AG10803 (cell line): ENCODE measurements around the gene PIAS3.
A peak's percentile ranks its signal among the peaks of the same experiment; 100 is the strongest.

Experiments used
- DNase-seq: peaks from one replicate; pipeline ENCODE4 v3.0.0; 2010; ENCODE audit warnings: low read depth
- H3K4me3 ChIP-seq: 2 replicates; pipeline ENCODE4 v1.5.1; 2011; ENCODE audit warnings: mild to moderate bottlenecking, low read length, control low read depth
- CTCF ChIP-seq: conservative IDR thresholded peaks from 2 replicates; pipeline ENCODE4 v1.5.1; 2011; ENCODE audit warnings: mild to moderate bottlenecking, low read length, control low read depth, inconsistent platforms

The PIAS3 gene

GRCh38 chr1:145858901-145859490 lies at the start of gene PIAS3:
Gene PIAS3 (minus strand): TSS chr1:145859081. CDS start chr1:145858990, 91 bp downstream.
- H3K4me3 ChIP-seq = peak within 1 kb of the TSS; percentile 96
- no peak for TF ChIP-seq CTCF
- DNase-seq = peak; percentile 95

- H3K4me3 ChIP-seq = no peak overlapping the region
- TF ChIP-seq CTCF = no peak
- DNase-seq = peak; percentile 14
Measured at GRCh38 chr1:145908653-145909052, 49.8 kb upstream of the PIAS3 start.

- TF ChIP-seq CTCF = no peak
- DNase-seq = peak; percentile 9
- no peak overlapping the region for H3K4me3 ChIP-seq
Measured at GRCh38 chr1:145906954-145907753, 48.3 kb upstream of the PIAS3 start.

- peak; percentile 1; the same call in 1 of the 2 replicates for TF ChIP-seq CTCF
- no peak for DNase-seq
- no peak overlapping the region for H3K4me3 ChIP-seq
Measured at GRCh38 chr1:145901312-145902021, 42.6 kb upstream of the PIAS3 start.

- TF ChIP-seq CTCF = no peak
- no peak overlapping the region for H3K4me3 ChIP-seq
- no peak for DNase-seq
Measured at GRCh38 chr1:145898756-145899155, 39.9 kb upstream of the PIAS3 start.

GRCh38 chr1:145897969-145898368 lies 39.1 kb upstream of the PIAS3 start:
- no peak for DNase-seq
- H3K4me3 ChIP-seq = no peak overlapping the region
- TF ChIP-seq CTCF = no peak
